GM23248 (cell line): ENCODE data around the gene SERAC1.

Experiments used
- EZH2 ChIP-seq: fragments of 200-600 bp; sonication (generic); IDR thresholded peaks from 2 replicates; pipeline ENCODE4 v1.6.1; 2018; ENCODE audit warnings: antibody characterized with exemption, mild to moderate bottlenecking; ENCODE audit not compliant: insufficient read depth, poor library complexity, severe bottlenecking
- EZH2phosphoT487 ChIP-seq: fragments of 200-600 bp; sonication (generic); IDR thresholded peaks from 2 replicates; pipeline ENCODE4 v1.6.1; 2018; ENCODE audit warnings: antibody characterized with exemption, moderate library complexity, mild to moderate bottlenecking, low read depth; ENCODE audit not compliant: insufficient read depth

GRCh38 chr6:158077676-158078075 lies 90.4 kb downstream of the SERAC1 start:
- no peak for TF ChIP-seq EZH2phosphoT487
- TF ChIP-seq EZH2 = no peak
